H1 (cell line): Measurements from ENCODE around the gene MBD3. TPM values are rescaled to one million over a fixed set of nuclear protein-coding genes. Genes with fewer than 3 reads are reported as not detected.

Experiments used
- BACH1 ChIP-seq: IDR thresholded peaks from 2 replicates; pipeline ENCODE4 v1.6.1; 2012; ENCODE audit warnings: low read length, improper control_type of control experiment
- EP300 ChIP-seq, 2 experiments: IDR thresholded peaks; 1 replicate in 1 of 2; 2 replicates in 1 of 2; pipeline ENCODE4 v1.6.1; 2011 to 2012; ENCODE audit warnings: low read depth in 2 of 2, low read length in 2 of 2, mild to moderate bottlenecking in 2 of 2, borderline replicate concordance in 1 of 2, inconsistent platforms in 1 of 2, moderate library complexity in 1 of 2
- JUN ChIP-seq: IDR thresholded peaks from 2 replicates; pipeline ENCODE4 v1.6.1; 2011; ENCODE audit warnings: low read depth, mild to moderate bottlenecking, improper control_type of control experiment, low read length
- JUND ChIP-seq: IDR thresholded peaks from 2 replicates; pipeline ENCODE4 v1.6.1; 2011; ENCODE audit warnings: mild to moderate bottlenecking, improper control_type of control experiment, low read length
- MAFK ChIP-seq: IDR thresholded peaks from 2 replicates; pipeline ENCODE4 v1.6.1; 2012; ENCODE audit warnings: low read depth, mild to moderate bottlenecking, improper control_type of control experiment, low read length
- NRF1 ChIP-seq: IDR thresholded peaks from 2 replicates; pipeline ENCODE4 v1.6.1; 2011; ENCODE audit warnings: mild to moderate bottlenecking, low read depth, low read length, improper control_type of control experiment
- PHF8 ChIP-seq: fragments of 200-600 bp; sonication (generic); conservative IDR thresholded peaks from 2 replicates; pipeline ENCODE4 v1.7.1; 2012; ENCODE audit warnings: low read depth, mild to moderate bottlenecking, inconsistent platforms, low read length, moderate library complexity
- POLR2AphosphoS5 ChIP-seq: IDR thresholded peaks from 2 replicates; pipeline ENCODE4 v1.6.1; 2011; ENCODE audit warnings: low read depth, low read length
- RAD21 ChIP-seq, 2 experiments: IDR thresholded peaks in 1 of 2; conservative IDR thresholded peaks in 1 of 2; 2 replicates each; pipeline ENCODE4 v1.6.1; 2011; ENCODE audit warnings: low read depth in 2 of 2, low read length in 2 of 2, improper control_type of control experiment in 1 of 2, inconsistent platforms in 1 of 2, mild to moderate bottlenecking in 1 of 2, moderate library complexity in 1 of 2
- RBBP5 ChIP-seq: IDR thresholded peaks from 2 replicates; pipeline ENCODE4 v1.7.1; 2012; ENCODE audit warnings: low read depth, mild to moderate bottlenecking, inconsistent platforms, low read length, moderate library complexity, borderline replicate concordance
- RXRA ChIP-seq: IDR thresholded peaks from 2 replicates; pipeline ENCODE4 v1.6.1; 2011; ENCODE audit warnings: low read depth, mild to moderate bottlenecking, low read length, moderate library complexity; ENCODE audit not compliant: insufficient read depth
- SIN3A ChIP-seq, 2 experiments: IDR thresholded peaks in 1 of 2; conservative IDR thresholded peaks in 1 of 2; 2 replicates each; pipeline ENCODE4 v1.6.1; 2011 to 2012; ENCODE audit warnings: low read length in 2 of 2, improper control_type of control experiment in 1 of 2, low read depth in 1 of 2, mild to moderate bottlenecking in 1 of 2
- SP1 ChIP-seq: IDR thresholded peaks from 2 replicates; pipeline ENCODE4 v1.6.1; 2011; ENCODE audit warnings: low read depth, low read length
- SP2 ChIP-seq: IDR thresholded peaks from 2 replicates; pipeline ENCODE4 v1.6.1; 2012; ENCODE audit warnings: mild to moderate bottlenecking, low read length, inconsistent platforms
- SUZ12 ChIP-seq: fragments of 200-600 bp; sonication (generic); IDR thresholded peaks from 2 replicates; pipeline ENCODE4 v1.6.1; 2012; ENCODE audit warnings: mild to moderate bottlenecking, inconsistent platforms, low read length, moderate library complexity, mixed read lengths
- TAF1 ChIP-seq: IDR thresholded peaks from 2 replicates; pipeline ENCODE4 v1.6.1; 2011; ENCODE audit warnings: mild to moderate bottlenecking, low read depth, low read length
- TAF7 ChIP-seq: optimal IDR thresholded peaks from 2 replicates; pipeline ENCODE3; 2011; ENCODE audit warnings: low read depth, mild to moderate bottlenecking, inconsistent platforms, low read length, moderate library complexity, borderline replicate concordance
- TBP ChIP-seq: IDR thresholded peaks from 2 replicates; pipeline ENCODE4 v1.6.1; 2011; ENCODE audit warnings: low read depth, low read length, improper control_type of control experiment
- YY1 ChIP-seq: IDR thresholded peaks from 2 replicates; pipeline ENCODE4 v1.6.1; 2011; ENCODE audit warnings: low read depth, mild to moderate bottlenecking, low read length
- polyA plus RNA-seq, 7 experiments: library from polyadenylated mRNA; depleted of rRNA in 3 of 7; stranded (reverse) in 5 of 7; unstranded in 2 of 7; fragments of >200 nt in 5 of 7; fragments of 200-250 nt in 2 of 7; gene quantifications; 1 replicate in 5 of 7; 2 replicates in 1 of 7; 4 replicates in 1 of 7; pipeline versions ENCODE4 v1.2.1 to v1.2.3, GENCODE V29; 2011 to 2013; ENCODE audit warnings: missing spikeins in 2 of 7, mixed read lengths in 2 of 7
- total RNA-seq: library from RNA; stranded (reverse); fragmentation: NEBNext Ultra II Directional; extraction: Animal tissue kit (Norgen Biotek cat#: 25700); gene quantifications from 2 replicates; pipeline ENCODE4 v1.2.1, GENCODE V29; 2021
- TF ChIP-seq, protein P1 (sequence below): IDR thresholded peaks from 2 replicates; pipeline ENCODE4 v1.6.1; 2012; ENCODE audit warnings: inconsistent platforms
- TF ChIP-seq, protein P2 (sequence below), 3 experiments: IDR thresholded peaks; 1 replicate in 2 of 3; 2 replicates in 1 of 3; pipeline versions ENCODE4 v1.5.1 to v1.6.1; 2011; ENCODE audit warnings: low read length in 3 of 3, mild to moderate bottlenecking in 3 of 3, inconsistent platforms in 2 of 3, low read depth in 1 of 3, moderate library complexity in 1 of 3; ENCODE audit not compliant: insufficient read depth in 1 of 3; ENCODE audit errors: control extremely low read depth in 1 of 3

MBD3 gene
- total and polyA plus RNA-seq, 2 of the 8 experiments (the other 6 are each of a cell fraction or from before 2014, with no cell fraction given): 88.2 to 110 TPM

DNA sequence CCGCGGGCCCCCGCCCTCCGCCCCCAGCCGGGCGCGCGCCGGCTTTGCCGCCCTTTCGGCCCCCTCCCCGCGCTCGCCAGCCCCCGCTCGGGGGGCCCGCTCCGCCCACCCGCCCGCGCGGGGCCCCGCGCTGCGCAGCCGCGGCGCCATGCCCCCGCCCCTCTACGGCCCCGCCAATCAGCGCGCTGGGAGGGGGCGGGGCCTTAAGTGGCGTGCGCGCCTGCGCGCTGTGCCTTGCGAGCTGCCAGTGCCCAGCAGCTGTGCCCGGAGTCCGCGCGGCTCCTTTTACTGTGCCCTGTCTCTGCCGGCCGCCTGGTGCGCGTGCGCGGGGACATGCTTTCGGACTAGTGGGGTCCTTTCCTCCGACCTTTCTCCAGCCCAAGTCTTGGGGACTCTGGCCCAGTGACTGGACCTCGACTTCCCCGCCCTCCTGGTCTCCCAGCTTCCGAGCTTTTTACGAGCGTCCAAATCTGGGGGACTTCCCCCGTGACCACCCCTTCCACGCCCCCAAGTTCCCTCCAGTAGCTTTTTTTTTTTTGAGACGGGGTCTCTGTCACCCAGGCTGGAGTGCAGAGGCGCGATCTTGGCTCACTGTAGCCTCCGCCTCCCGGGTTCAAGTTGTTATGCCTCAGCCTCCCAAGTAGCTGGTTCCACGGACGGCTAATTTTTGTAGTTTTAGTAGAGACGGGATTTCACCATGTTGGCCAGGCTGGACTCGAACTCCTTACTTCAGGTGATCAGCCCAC, at the start of gene MBD3 (continued):
- TF ChIP-seq, protein P1, sequence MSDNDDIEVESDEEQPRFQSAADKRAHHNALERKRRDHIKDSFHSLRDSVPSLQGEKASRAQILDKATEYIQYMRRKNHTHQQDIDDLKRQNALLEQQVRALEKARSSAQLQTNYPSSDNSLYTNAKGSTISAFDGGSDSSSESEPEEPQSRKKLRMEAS: 0 out of 2 replicates have a peak, but pooled peaks have one; percentile 9
- TF ChIP-seq RBBP5 (no peak), JUN (no peak), BACH1 (no peak; the same call in 1 of the 2 replicates), RXRA (no peak), YY1 (no peak), SP1 (no peak), NRF1 (peak; percentile 81), TBP (peak; percentile 31; the same call in 1 of the 2 replicates), MAFK (no peak), RAD21 (IDR thresholded peaks at IDR 0.05 in 1 of 2, conservative IDR thresholded peaks at IDR 0.05 in 1 of 2; ENCODE audit: low read depth in 2 of 2, low read length in 2 of 2) (no peak), TAF7 (peak; percentile 13), SIN3A (conservative IDR thresholded peaks at IDR 0.05 in 1 of 2, IDR thresholded peaks at IDR 0.05 in 1 of 2; ENCODE audit: low read depth in 1 of 2, low read length in 2 of 2) (peak in 1 of 2 experiments; percentile 34; a peak in 1 of 4 replicates), SUZ12 (no peak), JUND (peak; percentile 43; the same call in 1 of the 2 replicates), PHF8 (0 out of 2 replicates have a peak, but pooled peaks have one; percentile 5), EP300 (IDR thresholded peaks at IDR 0.05; ENCODE audit: borderline replicate concordance in 1 of 2, low read depth in 2 of 2, low read length in 2 of 2) (peak in 1 of 2 experiments; percentile 95; a peak in 1 of 3 replicates), TAF1 (peak; percentile 73), POLR2AphosphoS5 (peak; percentile 44; the same call in 1 of the 2 replicates), SP2 (no peak)
- TF ChIP-seq, protein P2, sequence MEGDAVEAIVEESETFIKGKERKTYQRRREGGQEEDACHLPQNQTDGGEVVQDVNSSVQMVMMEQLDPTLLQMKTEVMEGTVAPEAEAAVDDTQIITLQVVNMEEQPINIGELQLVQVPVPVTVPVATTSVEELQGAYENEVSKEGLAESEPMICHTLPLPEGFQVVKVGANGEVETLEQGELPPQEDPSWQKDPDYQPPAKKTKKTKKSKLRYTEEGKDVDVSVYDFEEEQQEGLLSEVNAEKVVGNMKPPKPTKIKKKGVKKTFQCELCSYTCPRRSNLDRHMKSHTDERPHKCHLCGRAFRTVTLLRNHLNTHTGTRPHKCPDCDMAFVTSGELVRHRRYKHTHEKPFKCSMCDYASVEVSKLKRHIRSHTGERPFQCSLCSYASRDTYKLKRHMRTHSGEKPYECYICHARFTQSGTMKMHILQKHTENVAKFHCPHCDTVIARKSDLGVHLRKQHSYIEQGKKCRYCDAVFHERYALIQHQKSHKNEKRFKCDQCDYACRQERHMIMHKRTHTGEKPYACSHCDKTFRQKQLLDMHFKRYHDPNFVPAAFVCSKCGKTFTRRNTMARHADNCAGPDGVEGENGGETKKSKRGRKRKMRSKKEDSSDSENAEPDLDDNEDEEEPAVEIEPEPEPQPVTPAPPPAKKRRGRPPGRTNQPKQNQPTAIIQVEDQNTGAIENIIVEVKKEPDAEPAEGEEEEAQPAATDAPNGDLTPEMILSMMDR (IDR thresholded peaks at IDR 0.05; ENCODE audit: control extremely low read depth in 1 of 3, insufficient read depth in 1 of 3, low read depth in 1 of 3, low read length in 3 of 3): no peak
